Measurements from ENCODE around the gene U2AF1L4.

DNA sequence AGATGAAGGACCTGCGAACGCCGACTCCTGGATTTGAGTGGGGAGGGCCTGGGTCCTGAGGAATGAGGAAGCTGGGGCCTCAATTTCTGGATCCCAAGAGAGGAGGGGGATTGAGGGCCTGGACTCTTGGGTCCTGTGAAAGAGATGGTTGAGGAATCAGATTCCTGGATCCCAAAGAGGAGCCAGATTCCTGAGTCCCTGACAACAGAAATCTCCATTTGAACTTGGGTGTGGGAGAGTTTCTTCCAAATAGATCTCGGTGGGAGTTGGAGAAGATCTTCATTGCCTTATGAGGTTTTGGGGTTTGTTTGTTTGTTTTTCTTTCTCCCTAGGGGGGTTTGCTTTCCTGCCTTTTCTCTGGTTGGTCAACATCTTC lies 857 bp upstream of the U2AF1L4 start:
- TF ChIP-seq, protein P1, sequence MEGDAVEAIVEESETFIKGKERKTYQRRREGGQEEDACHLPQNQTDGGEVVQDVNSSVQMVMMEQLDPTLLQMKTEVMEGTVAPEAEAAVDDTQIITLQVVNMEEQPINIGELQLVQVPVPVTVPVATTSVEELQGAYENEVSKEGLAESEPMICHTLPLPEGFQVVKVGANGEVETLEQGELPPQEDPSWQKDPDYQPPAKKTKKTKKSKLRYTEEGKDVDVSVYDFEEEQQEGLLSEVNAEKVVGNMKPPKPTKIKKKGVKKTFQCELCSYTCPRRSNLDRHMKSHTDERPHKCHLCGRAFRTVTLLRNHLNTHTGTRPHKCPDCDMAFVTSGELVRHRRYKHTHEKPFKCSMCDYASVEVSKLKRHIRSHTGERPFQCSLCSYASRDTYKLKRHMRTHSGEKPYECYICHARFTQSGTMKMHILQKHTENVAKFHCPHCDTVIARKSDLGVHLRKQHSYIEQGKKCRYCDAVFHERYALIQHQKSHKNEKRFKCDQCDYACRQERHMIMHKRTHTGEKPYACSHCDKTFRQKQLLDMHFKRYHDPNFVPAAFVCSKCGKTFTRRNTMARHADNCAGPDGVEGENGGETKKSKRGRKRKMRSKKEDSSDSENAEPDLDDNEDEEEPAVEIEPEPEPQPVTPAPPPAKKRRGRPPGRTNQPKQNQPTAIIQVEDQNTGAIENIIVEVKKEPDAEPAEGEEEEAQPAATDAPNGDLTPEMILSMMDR (IDR thresholded peaks at IDR 0.05) = no peak
- TF ChIP-seq POLR2A (IDR thresholded peaks at IDR 0.05) = no peak
